Measurements from ENCODE around the gene EML1. TPM values are rescaled to one million over a fixed set of nuclear protein-coding genes. Genes with fewer than 3 reads are reported as not detected.
A peak's percentile ranks its signal among the peaks of the same experiment; 100 is the strongest.

The EML1 gene
- total RNA-seq, 2 experiments from 2014 or later: 0.91 to 1.2 TPM

DNA sequence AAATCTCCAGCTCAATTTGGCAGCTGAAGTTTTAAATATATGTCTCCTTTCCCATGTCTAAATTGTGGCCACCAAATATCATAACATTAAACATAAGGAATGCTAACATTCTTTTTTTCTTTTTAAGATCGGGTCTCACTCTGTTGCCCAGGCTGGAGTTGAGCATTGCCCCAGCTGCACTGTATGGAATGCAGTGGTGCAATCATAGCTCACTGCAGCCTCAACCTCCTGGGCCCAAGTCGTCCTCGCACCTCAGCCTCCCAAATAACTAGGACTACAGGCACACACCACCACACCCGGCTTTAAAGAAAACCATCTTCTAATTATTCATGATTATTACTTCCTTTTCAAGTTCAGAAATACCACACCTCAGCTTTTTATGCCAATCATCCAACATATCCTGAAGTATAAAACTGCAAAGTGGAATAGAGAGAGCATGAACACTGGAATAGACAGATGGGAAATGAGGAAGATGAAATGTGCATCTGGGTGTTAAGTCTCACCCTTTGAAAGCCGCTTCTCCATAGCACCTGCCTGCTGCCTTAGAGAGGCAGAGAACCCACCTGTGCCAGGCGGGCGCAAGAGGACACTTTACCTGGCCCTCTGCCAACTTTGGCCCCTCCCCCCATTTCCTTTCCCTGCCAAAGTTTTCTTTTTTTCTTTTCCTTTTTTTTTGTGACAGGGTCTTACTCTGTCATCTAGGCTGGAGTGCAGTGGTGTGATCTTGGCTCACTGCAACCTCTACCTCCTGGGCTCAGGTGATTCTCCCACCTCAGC, 2.8 kb upstream of the EML1 start:
- peaks cover 21% of the 10 kb centered on the region for H3K4me1 Mint-ChIP-seq (ENCODE audit: low read depth)
- intact Hi-C loops (cut with micrococcal nuclease): loop anchor here (5.0 to 10.0 kb wide), 3 partner anchors 46 to 497 kb away; no protein-coding TSS in a partner anchor

DNA sequence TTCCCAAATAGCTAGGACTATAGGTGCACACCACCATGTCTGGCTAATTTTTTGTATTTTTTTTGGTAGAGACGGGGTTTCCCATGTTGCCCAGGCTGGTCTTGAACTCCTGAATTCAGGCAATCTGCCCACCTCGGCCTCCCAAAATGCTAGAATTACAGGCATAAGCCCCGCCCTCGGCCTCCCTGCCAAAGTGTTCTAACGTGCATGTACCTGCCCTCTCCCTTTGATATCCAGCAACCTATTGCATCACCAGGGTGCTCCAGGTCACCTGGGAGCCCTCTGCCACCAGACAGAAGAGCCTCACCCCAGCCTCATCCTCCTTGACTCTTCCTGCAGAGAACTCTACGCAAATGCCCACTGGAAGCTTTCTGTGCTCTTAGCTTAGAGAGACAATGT, 2.2 kb upstream of the EML1 start:
- DNase-seq: no peak
- Mint-ChIP-seq H3K27ac (no peak overlapping the region), H3K4me3 (no peak overlapping the region), H3K36me3 (ENCODE audit: low read depth) (no peaks in the 10 kb centered on the region), H3K4me1 (ENCODE audit: low read depth) (peaks cover 21% of the 10 kb centered on the region), H3K9me3 (no peaks in the 10 kb centered on the region), H3K27me3 (ENCODE audit: low read depth) (peaks cover 6% of the 10 kb centered on the region)
- CTCF ChIA-PET: no interaction called here
- intact Hi-C loops (cut with micrococcal nuclease): loop anchor here (5.0 to 10.0 kb wide), 3 partner anchors 46 to 496 kb away; no protein-coding TSS in a partner anchor

More for the DNA sequence above, 2.8 kb upstream of the EML1 start:
- Mint-ChIP-seq H3K9me3 (no peaks in the 10 kb centered on the region), H3K27me3 (ENCODE audit: low read depth) (peaks cover 6% of the 10 kb centered on the region), H3K36me3 (ENCODE audit: low read depth) (no peaks in the 10 kb centered on the region), H3K27ac (no peak overlapping the region), H3K4me3 (no peak overlapping the region)
- CTCF ChIA-PET: no interaction called here
- no peak for DNase-seq

DNA sequence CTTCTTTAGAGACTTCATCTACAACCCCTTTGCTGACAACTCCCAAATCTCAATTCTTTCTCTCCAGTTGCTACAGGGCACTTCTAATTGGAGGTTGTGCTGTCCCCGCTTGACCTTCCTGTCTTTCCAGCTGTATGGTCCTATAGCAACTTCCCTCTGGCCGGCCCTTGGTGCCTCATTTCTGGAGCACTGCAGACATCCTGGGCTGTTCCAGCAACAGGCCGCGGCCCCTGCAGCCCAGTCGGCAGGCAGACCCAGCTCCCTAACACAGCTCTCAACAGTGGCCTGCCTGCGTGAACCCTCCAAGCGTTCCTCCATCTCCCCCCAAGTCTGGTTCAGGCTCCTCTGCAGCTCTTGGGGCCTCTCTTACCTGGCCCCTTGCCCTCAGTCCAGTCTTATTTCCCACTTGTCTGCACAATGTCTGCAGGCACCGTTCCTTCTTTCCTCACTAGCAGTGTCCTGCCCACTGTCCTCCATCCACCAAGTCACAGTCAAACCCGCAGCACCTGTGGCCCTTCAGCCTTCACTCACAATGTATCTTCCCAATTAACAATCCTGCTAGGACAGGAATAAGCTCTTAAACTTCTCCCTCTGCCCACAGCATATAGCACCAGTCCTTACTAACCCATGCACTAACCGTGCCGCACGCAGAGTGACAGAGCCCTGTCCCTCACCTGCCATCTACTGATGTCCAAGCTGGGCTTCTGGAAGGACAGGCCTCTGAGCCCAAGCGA, 1.6 kb upstream of the EML1 start:
- no peak overlapping the region for H3K4me3 Mint-ChIP-seq
- intact Hi-C loops (cut with micrococcal nuclease): loop anchor here (2.0 to 10.0 kb wide), 4 partner anchors 47 to 496 kb away; no protein-coding TSS in a partner anchor
- H3K9me3 Mint-ChIP-seq: no peaks in the 10 kb centered on the region
- H3K27ac Mint-ChIP-seq: no peak overlapping the region
- H3K27me3 Mint-ChIP-seq (ENCODE audit: low read depth): peaks cover 6% of the 10 kb centered on the region
- no peaks in the 10 kb centered on the region for H3K36me3 Mint-ChIP-seq (ENCODE audit: low read depth)
- peaks cover 21% of the 10 kb centered on the region for H3K4me1 Mint-ChIP-seq (ENCODE audit: low read depth)
- CTCF ChIA-PET: interaction anchor here (0.6 to 1.3 kb wide), 3 partner anchors 15 to 185 kb away, joined by 3 to 4 read pairs (median 3); no protein-coding TSS in a partner anchor
- DNase-seq: no peak

DNA sequence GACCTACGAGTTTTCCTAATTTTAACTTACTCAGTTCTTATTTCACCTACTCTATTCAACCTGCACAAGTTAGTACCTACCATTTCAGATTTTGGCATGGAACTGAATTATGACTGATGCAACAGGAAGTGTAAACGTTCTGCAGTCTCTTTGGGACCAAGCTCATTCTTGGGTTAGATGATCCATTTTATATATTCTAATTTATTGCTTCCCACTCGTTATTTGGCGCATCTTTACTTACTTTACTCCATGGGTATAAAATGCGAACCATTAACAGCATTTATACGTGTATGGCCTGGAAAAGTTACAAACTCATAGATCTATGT, 1.0 kb upstream of the EML1 start:
- Mint-ChIP-seq H3K27ac (peak overlapping the region; percentile 15), H3K27me3 (ENCODE audit: low read depth) (peaks cover 10% of the 10 kb centered on the region), H3K36me3 (ENCODE audit: low read depth) (no peaks in the 10 kb centered on the region), H3K4me3 (peak overlapping the region; percentile 58), H3K4me1 (ENCODE audit: low read depth) (peaks cover 21% of the 10 kb centered on the region), H3K9me3 (no peaks in the 10 kb centered on the region)
- DNase-seq: no peak
- CTCF ChIA-PET: interaction anchor here (0.6 to 1.3 kb wide), 3 partner anchors 15 to 186 kb away, joined by 3 to 4 read pairs (median 3); no protein-coding TSS in a partner anchor
- intact Hi-C loops (cut with micrococcal nuclease): loop anchor here (2.0 to 10.0 kb wide), 4 partner anchors 47 to 495 kb away; no protein-coding TSS in a partner anchor

DNA sequence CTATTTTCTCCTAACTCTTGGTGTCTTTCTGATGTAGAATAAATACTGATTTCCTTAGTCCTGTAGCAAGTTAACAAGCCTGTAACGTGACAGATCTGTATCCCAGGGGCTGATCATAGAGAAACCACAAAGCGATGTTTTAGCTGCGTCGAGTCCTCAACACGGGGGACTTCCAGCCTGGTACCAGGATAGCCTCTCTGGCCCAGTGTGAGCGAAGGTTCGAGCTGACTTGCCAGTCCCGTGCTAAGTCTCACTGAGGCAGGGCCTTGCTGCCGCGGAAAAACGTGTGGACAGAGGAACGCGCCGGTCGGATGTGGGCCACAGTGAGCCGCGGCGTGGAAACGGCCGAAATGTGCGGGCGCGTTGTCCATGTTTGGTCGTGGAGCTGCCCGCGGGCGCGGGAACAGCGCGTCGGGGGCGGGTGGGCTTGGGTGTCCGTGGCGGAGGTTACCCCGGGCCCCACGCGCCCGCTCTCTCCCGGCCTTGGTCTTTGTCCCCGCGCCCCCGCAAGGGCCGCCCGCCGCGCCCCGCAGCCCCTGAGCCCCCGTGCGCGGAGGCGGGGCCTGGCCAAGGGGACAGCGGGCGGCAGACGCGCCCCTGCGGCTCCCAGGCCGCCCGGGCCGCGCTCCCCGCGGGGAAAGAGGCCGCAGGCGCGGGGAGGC, 531 bp upstream of the EML1 start:
- no peaks in the 10 kb centered on the region for H3K36me3 Mint-ChIP-seq (ENCODE audit: low read depth)
- no peaks in the 10 kb centered on the region for H3K9me3 Mint-ChIP-seq
- CTCF ChIA-PET: interaction anchor here (0.9 to 1.6 kb wide), 3 partner anchors 110 to 186 kb away, joined by 3 to 5 read pairs (median 4); no protein-coding TSS in a partner anchor
- H3K4me3 Mint-ChIP-seq: peak overlapping the region; percentile 58
- peaks cover 11% of the 10 kb centered on the region for H3K27me3 Mint-ChIP-seq (ENCODE audit: low read depth)
- peak overlapping the region; percentile 15 for H3K27ac Mint-ChIP-seq
- DNase-seq: no peak
- peaks cover 21% of the 10 kb centered on the region for H3K4me1 Mint-ChIP-seq (ENCODE audit: low read depth)
- intact Hi-C loops (cut with micrococcal nuclease): loop anchor here (2.0 to 10.0 kb wide), 4 partner anchors 48 to 495 kb away; no protein-coding TSS in a partner anchor

DNA sequence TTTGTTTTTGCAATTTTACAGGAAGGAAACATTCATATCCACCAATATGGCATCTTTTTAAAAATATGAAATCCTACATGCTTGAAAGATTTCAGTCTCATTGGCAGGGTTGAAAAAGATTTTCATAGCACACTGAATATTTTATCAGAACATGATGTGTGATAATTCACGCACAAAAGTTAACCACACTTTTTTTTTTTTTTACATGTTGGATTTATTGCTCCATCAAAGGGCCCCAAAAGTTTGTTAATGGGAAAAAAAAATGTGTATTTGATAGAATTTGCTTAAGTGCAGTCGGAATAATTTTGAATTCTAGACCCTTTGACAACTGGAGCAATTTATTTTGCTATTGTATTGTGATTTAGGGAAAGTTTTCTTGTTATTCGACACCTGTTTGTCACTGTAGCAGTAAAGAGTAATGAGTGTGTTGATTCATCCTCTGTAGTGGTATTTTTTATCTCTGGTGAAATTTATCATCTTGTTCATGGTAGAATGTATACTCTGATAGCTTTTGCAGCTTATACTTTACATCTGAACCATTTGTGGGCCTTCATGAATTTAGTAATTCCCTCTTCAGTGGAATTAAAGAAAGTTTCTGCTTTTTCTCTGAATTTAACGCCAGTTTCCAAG, 1.1 kb downstream of the EML1 start:
- Mint-ChIP-seq H3K4me3 (peak overlapping the region; percentile 55), H3K9me3 (no peaks in the 10 kb centered on the region), H3K4me1 (ENCODE audit: low read depth) (peaks cover 21% of the 10 kb centered on the region), H3K27me3 (ENCODE audit: low read depth) (peaks cover 14% of the 10 kb centered on the region), H3K36me3 (ENCODE audit: low read depth) (no peaks in the 10 kb centered on the region), H3K27ac (no peak overlapping the region)
- CTCF ChIA-PET: interaction anchor here (0.7 to 1.6 kb wide), 2 partner anchors 111 to 318 kb away, joined by 3 to 5 read pairs; no protein-coding TSS in a partner anchor
- intact Hi-C loops (cut with micrococcal nuclease): loop anchor here (5.0 to 10.0 kb wide), 3 partner anchors 49 to 493 kb away; no protein-coding TSS in a partner anchor
- DNase-seq: no peak

DNA sequence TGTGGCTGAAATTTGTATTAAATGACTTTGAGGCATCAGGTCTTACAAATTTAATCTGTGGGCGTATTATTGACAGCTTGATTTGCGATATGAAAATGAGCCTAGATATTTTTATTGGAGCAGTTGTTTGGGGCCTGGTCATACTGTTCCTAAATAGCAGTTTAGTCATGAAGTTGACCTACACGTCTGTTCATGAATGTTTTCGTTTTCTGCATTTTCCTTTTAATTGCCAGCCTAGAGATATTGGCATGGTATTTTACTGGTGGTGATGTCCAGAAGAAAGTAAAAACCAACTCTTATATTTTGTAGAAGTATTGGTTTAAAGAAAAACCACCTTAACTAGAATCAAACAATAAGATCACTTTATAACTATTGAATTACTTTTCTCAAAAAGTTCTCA, 1.8 kb downstream of the EML1 start:
- no peaks in the 10 kb centered on the region for H3K9me3 Mint-ChIP-seq
- DNase-seq: no peak
- CTCF ChIA-PET: no interaction called here
- H3K4me3 Mint-ChIP-seq: no peak overlapping the region
- no peaks in the 10 kb centered on the region for H3K36me3 Mint-ChIP-seq (ENCODE audit: low read depth)
- H3K27me3 Mint-ChIP-seq (ENCODE audit: low read depth): peaks cover 14% of the 10 kb centered on the region
- intact Hi-C loops (cut with micrococcal nuclease): loop anchor here (10.0 kb wide), 1 partner anchor 50 kb away; no protein-coding TSS in a partner anchor
- peaks cover 19% of the 10 kb centered on the region for H3K4me1 Mint-ChIP-seq (ENCODE audit: low read depth)
- no peak overlapping the region for H3K27ac Mint-ChIP-seq

DNA sequence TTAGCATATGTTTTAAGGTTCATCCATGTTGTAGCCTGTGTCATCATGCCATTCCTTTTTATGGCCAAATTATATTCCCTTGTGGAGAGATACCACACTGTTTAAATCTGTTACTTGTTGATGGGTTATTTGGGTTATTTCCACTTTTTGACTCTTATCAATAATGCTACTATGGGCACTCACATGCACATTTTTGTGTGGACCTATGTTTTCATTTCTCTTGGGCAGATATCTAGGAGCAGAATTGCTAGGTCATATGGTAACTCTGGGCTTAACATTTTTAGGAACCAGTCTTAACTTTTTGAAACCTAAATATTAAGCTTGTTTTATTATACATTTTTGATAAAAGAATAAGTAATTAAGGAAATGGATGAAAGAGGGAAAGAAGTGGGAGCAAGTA, 4.0 kb downstream of the EML1 start:
- Mint-ChIP-seq H3K27ac (no peak overlapping the region), H3K4me1 (ENCODE audit: low read depth) (peaks cover 7% of the 10 kb centered on the region), H3K36me3 (ENCODE audit: low read depth) (no peaks in the 10 kb centered on the region), H3K4me3 (no peak overlapping the region), H3K27me3 (ENCODE audit: low read depth) (peaks cover 20% of the 10 kb centered on the region), H3K9me3 (no peaks in the 10 kb centered on the region)
- CTCF ChIA-PET: interaction anchor here (0.7 kb wide), 1 partner anchor 26 kb away, joined by 3 read pairs; no protein-coding TSS in a partner anchor
- no peak for DNase-seq
- intact Hi-C loops (cut with micrococcal nuclease): loop anchor here (10.0 kb wide), 1 partner anchor 52 kb away; no protein-coding TSS in a partner anchor

DNA sequence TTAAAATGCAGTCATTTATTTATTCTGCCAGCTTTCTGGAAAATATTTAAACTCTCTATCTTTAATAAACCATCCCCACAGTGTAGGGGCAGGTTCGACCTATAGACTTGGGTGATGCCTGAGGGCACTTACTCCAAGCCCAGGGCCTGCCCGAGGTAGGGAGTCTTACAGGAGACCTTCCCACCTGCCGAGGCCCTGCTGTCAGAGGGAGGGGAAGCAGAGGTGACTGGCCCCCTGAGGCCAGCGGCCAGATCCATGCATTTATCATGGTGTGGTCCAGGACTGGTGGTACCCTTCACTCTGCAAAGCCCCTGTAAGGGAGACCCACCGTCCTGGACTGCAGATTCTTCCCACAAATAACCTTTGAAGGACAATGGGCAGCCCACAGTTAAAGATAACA, 7.6 kb downstream of the EML1 start:
- CTCF ChIA-PET: no interaction called here
- Mint-ChIP-seq H3K36me3 (ENCODE audit: low read depth) (no peaks in the 10 kb centered on the region), H3K4me1 (ENCODE audit: low read depth) (no peaks in the 10 kb centered on the region), H3K27me3 (ENCODE audit: low read depth) (peaks cover 15% of the 10 kb centered on the region), H3K9me3 (no peaks in the 10 kb centered on the region), H3K4me3 (no peak overlapping the region), H3K27ac (no peak overlapping the region)
- DNase-seq: no peak
- intact Hi-C loops (cut with micrococcal nuclease): no loop called here

DNA sequence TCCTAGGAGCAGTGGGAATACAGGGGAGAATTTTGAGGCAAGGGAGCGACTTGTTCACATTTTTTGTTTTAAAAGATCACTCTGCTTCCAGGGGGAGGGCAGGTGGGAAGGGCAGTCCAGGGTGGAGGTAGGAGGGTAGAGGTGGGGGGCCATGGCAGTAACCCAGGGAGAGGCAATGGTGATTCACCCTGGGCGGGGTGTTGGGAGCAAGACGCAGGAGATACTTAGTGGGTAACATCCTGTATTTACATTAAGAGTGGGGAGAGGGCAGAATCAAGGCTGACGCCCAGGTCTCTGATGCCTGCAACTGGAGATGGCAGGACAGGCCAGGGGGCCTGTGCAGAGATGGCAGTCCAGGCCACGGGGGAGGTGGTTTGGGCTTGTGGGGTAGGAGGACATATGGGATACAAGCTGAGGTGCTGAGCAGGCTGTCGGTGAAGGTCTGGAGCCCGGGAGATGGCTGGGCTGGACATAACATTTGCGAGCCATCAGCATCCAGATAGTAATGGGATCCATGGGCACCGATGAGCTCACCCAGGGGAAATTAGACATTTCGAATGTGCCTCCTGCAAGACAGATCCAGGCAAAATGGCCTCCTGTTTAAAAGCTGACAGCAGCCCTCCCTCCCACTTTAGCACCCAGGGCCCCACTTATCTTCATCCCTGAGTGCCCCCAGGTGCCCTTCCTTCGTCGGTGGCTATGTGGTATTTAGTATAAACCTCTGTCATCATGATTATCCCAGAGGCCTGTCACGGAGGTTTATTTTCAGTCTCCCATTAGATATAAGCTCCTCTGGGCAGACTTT, 9.3 kb downstream of the EML1 start:
- Mint-ChIP-seq H3K9me3 (no peaks in the 10 kb centered on the region), H3K4me1 (ENCODE audit: low read depth) (no peaks in the 10 kb centered on the region), H3K27ac (no peak overlapping the region), H3K4me3 (no peak overlapping the region), H3K27me3 (ENCODE audit: low read depth) (peaks cover 11% of the 10 kb centered on the region), H3K36me3 (ENCODE audit: low read depth) (no peaks in the 10 kb centered on the region)
- intact Hi-C loops (cut with micrococcal nuclease): no loop called here
- CTCF ChIA-PET: interaction anchor here (0.6 to 0.7 kb wide), 2 partner anchors 9 to 97 kb away, joined by 3 read pairs; no protein-coding TSS in a partner anchor
- DNase-seq: no peak

Measured in activated naive CD4-positive, alpha-beta T cell treated with anti-CD3 and anti-CD28 coated beads for 36 hours (primary cell).